Large intestine (tissue), 12 donors: ENCODE data around the gene TASL. TPM values are rescaled to one million over a fixed set of nuclear protein-coding genes. Genes with fewer than 3 reads are reported as not detected.

ENCODE experiments used
- DNase-seq, 2 donors: peaks; one replicate each; pipeline versions ENCODE4 v3.0.0 to v3.0.0-alpha.2; 2013
- H3K27ac ChIP-seq: one replicate; pipeline ENCODE4 v1.5.1; 2013; ENCODE audit warnings: low read length
- H3K27me3 ChIP-seq: 2 replicates; pipeline ENCODE4 v1.6.1; 2013; ENCODE audit warnings: low read length; ENCODE audit not compliant: control insufficient read depth, insufficient read depth
- H3K36me3 ChIP-seq: 2 replicates; pipeline ENCODE4 v1.6.1; 2013; ENCODE audit warnings: low read length; ENCODE audit not compliant: control insufficient read depth, insufficient read depth
- H3K4me1 ChIP-seq: one replicate; pipeline ENCODE4 v1.6.1; 2013; ENCODE audit warnings: low read length; ENCODE audit not compliant: control insufficient read depth, insufficient read depth
- H3K4me3 ChIP-seq: one replicate; pipeline ENCODE4 v1.5.1; 2013; ENCODE audit warnings: low read length
- H3K9me3 ChIP-seq: one replicate; pipeline ENCODE4 v1.6.1; 2013; ENCODE audit warnings: mild to moderate bottlenecking, low read depth, low read length, moderate library complexity; ENCODE audit not compliant: control insufficient read depth
- WGBS: methylation state at CpG from one replicate; pipeline ENCODE4 v1.1.5; 2013; ENCODE audit warnings: low lambda C conversion rate; ENCODE audit not compliant: insufficient coverage; 5-methylcytosine and 5-hydroxymethylcytosine counted together
- long read RNA-seq, 11 donors: transcript quantifications; one replicate each; lab custom pipeline, GENCODE V29; 2026
- polyA plus RNA-seq: library from polyadenylated mRNA; unstranded; fragments of 120-200 nt; gene quantifications from one replicate; pipeline ENCODE4 v1.2.1, GENCODE V29; 2013

TASL gene
- polyA plus RNA-seq: 0.96 TPM
- long read RNA-seq, donor 1: 0 reads
- long read RNA-seq, donor 2: 0 reads
- long read RNA-seq, donor 3: 0 reads
- long read RNA-seq, donor 4: 0 reads
- long read RNA-seq, donor 5: 0 reads
- long read RNA-seq, donor 6: 0 reads
- long read RNA-seq, donor 7: 0 reads
- long read RNA-seq, donor 8: 0 reads
- long read RNA-seq, donor 9: 0 reads
- long read RNA-seq, donor 10, partial matches to known transcripts: 0 of 1 reads
- long read RNA-seq, donor 10, other reads (novel, unspliced or antisense): 0 of 1 reads
- long read RNA-seq, donor 11, partial matches to known transcripts: 0 of 1 reads
- long read RNA-seq, donor 11, other reads (novel, unspliced or antisense): 0 of 1 reads

- Histone ChIP-seq H3K4me1 (peaks cover 10% of the 10 kb centered on the region), H3K4me3 (no peak within 1 kb of the TSS), H3K9me3 (no peaks in the 10 kb centered on the region), H3K36me3 (no peaks in the 10 kb centered on the region), H3K27me3 (no peaks in the 10 kb centered on the region), H3K27ac (no peak within 1 kb of the TSS)
- DNase-seq: no peak
- 100% methylated on average over 1 of the region's 10 CpGs for WGBS
Observed at GRCh38 chrX:30577362-30577991, at the start of gene TASL. Gene TASL, minus strand, starts transcription at chrX:30577766. Its CDS starts 17,411 bp downstream, at chrX:30560355.

GRCh38 chrX:30626402-30626801 is 48.8 kb upstream of the TASL start:
- WGBS: no CpG with 5 or more reads among the region's 2 CpGs
- Histone ChIP-seq H3K4me3 (no peak overlapping the region), H3K4me1 (peaks cover 14% of the 10 kb centered on the region), H3K27me3 (no peaks in the 10 kb centered on the region), H3K27ac (peak overlapping the region; percentile 81), H3K36me3 (no peaks in the 10 kb centered on the region), H3K9me3 (peaks cover 8% of the 10 kb centered on the region)
- peak in 1 of 2 donors; percentile 66 for DNase-seq

- H3K9me3 ChIP-seq: peaks cover 3% of the 10 kb centered on the region
- no CpG with 5 or more reads among the region's 2 CpGs for WGBS
Observed at GRCh38 chrX:30622361-30622760, 44.8 kb upstream of the TASL start.

GRCh38 chrX:30620980-30621618 is 43.5 kb upstream of the TASL start:
- Histone ChIP-seq H3K4me1 (no peaks in the 10 kb centered on the region), H3K36me3 (no peaks in the 10 kb centered on the region), H3K9me3 (peaks cover 3% of the 10 kb centered on the region), H3K4me3 (no peak overlapping the region), H3K27me3 (no peaks in the 10 kb centered on the region), H3K27ac (no peak overlapping the region)
- WGBS: no CpG with 5 or more reads among the region's 2 CpGs
- DNase-seq: no peak

More at GRCh38 chrX:30622361-30622760, 44.8 kb upstream of the TASL start:
- Histone ChIP-seq H3K36me3 (no peaks in the 10 kb centered on the region), H3K4me3 (no peak overlapping the region), H3K27ac (no peak overlapping the region), H3K4me1 (peaks cover 5% of the 10 kb centered on the region), H3K27me3 (no peaks in the 10 kb centered on the region)
- DNase-seq: no peak

- no peaks in the 10 kb centered on the region for H3K36me3 ChIP-seq
- no CpG with 5 or more reads among the region's 3 CpGs for WGBS
- H3K4me1 ChIP-seq: no peaks in the 10 kb centered on the region
- DNase-seq: no peak
- peaks cover 3% of the 10 kb centered on the region for H3K9me3 ChIP-seq
- no peak overlapping the region for H3K4me3 ChIP-seq
- H3K27me3 ChIP-seq: no peaks in the 10 kb centered on the region
- H3K27ac ChIP-seq: no peak overlapping the region
Observed at GRCh38 chrX:30620125-30620524, 42.6 kb upstream of the TASL start.

GRCh38 chrX:30618160-30618765 is 40.7 kb upstream of the TASL start:
- no CpG with 5 or more reads among the region's 7 CpGs for WGBS
- Histone ChIP-seq H3K4me3 (no peak overlapping the region), H3K36me3 (no peaks in the 10 kb centered on the region), H3K27me3 (no peaks in the 10 kb centered on the region), H3K27ac (no peak overlapping the region), H3K4me1 (no peaks in the 10 kb centered on the region), H3K9me3 (peaks cover 3% of the 10 kb centered on the region)
- DNase-seq: no peak

GRCh38 chrX:30615229-30615628 is 37.7 kb upstream of the TASL start:
- DNase-seq: no peak
- Histone ChIP-seq H3K4me3 (no peak overlapping the region), H3K36me3 (no peaks in the 10 kb centered on the region), H3K27me3 (no peaks in the 10 kb centered on the region), H3K27ac (no peak overlapping the region), H3K9me3 (no peaks in the 10 kb centered on the region), H3K4me1 (peaks cover 2% of the 10 kb centered on the region)
- WGBS: 100% methylated on average over 2 of the region's 4 CpGs

GRCh38 chrX:30613721-30614120 is 36.2 kb upstream of the TASL start:
- no peak for DNase-seq
- no peak overlapping the region for H3K27ac ChIP-seq
- WGBS: no CpG with 5 or more reads among the region's 5 CpGs

GRCh38 chrX:30612250-30612655 is 34.7 kb upstream of the TASL start:
- H3K4me3 ChIP-seq: no peak overlapping the region
- H3K9me3 ChIP-seq: no peaks in the 10 kb centered on the region
- H3K36me3 ChIP-seq: no peaks in the 10 kb centered on the region
- peaks cover 2% of the 10 kb centered on the region for H3K4me1 ChIP-seq
- no CpG with 5 or more reads among the region's 6 CpGs for WGBS
- H3K27ac ChIP-seq: no peak overlapping the region
- H3K27me3 ChIP-seq: no peaks in the 10 kb centered on the region
- peak; percentile 52 to 73 for DNase-seq

More at GRCh38 chrX:30613721-30614120, 36.2 kb upstream of the TASL start:
- Histone ChIP-seq H3K4me3 (no peak overlapping the region), H3K9me3 (no peaks in the 10 kb centered on the region), H3K4me1 (peaks cover 2% of the 10 kb centered on the region), H3K36me3 (no peaks in the 10 kb centered on the region), H3K27me3 (no peaks in the 10 kb centered on the region)

GRCh38 chrX:30610026-30610425 is 32.5 kb upstream of the TASL start:
- Histone ChIP-seq H3K27ac (no peak overlapping the region), H3K36me3 (no peaks in the 10 kb centered on the region), H3K9me3 (no peaks in the 10 kb centered on the region), H3K4me1 (peaks cover 2% of the 10 kb centered on the region), H3K27me3 (no peaks in the 10 kb centered on the region), H3K4me3 (no peak overlapping the region)
- DNase-seq: no peak
- no CpG with 5 or more reads among the region's 2 CpGs for WGBS
